ENCODE data around the gene FBLN1. TPM values are rescaled to one million over a fixed set of nuclear protein-coding genes. Genes with fewer than 3 reads are reported as not detected.
"Not testable (repeated sequence)": the region's sequence is repeated elsewhere in the genome, so short reads cannot be mapped to it uniquely, and the experiment has no call there.

FBLN1 gene
- total RNA-seq, 4 donors from 2014 or later, result 131 to 349 (median 293) TPM

GRCh38 chr22:45600790-45601730 is 98.4 kb downstream of the FBLN1 start:
- peak; percentile 65 for ATAC-seq (ENCODE audit: low FRiP score)

GRCh38 chr22:45602004-45602733 is 99.5 kb downstream of the FBLN1 start:
- TF ChIP-seq CTCF (IDR thresholded peaks at IDR 0.05), result no peak
- ATAC-seq (ENCODE audit: low FRiP score), result no peak
- DNase-seq (ENCODE audit: low spot score), result no peak

More at GRCh38 chr22:45600790-45601730, 98.4 kb downstream of the FBLN1 start:
- no peak for TF ChIP-seq CTCF (IDR thresholded peaks at IDR 0.05)
- no peak for DNase-seq (ENCODE audit: low spot score)

GRCh38 chr22:45602824-45603595 is 100.3 kb downstream of the FBLN1 start:
- ATAC-seq (ENCODE audit: low FRiP score), result no peak
- TF ChIP-seq CTCF (IDR thresholded peaks at IDR 0.05), result no peak
- DNase-seq (ENCODE audit: low spot score), result no peak

GRCh38 chr22:45603619-45604018 is 100.9 kb downstream of the FBLN1 start:
- ATAC-seq (ENCODE audit: low FRiP score) (no peak), DNase-seq (ENCODE audit: low spot score) (no peak)
- TF ChIP-seq CTCF (IDR thresholded peaks at IDR 0.05), result no peak

- ATAC-seq (ENCODE audit: low FRiP score); DNase-seq (ENCODE audit: low spot score): not testable (repeated sequence)
These were observed 105.4 kb downstream of the FBLN1 start for GRCh38 chr22:45608045-45608444.

GRCh38 chr22:45608763-45609180 is 106.1 kb downstream of the FBLN1 start:
- no peak for DNase-seq (ENCODE audit: low spot score)
- no peak for TF ChIP-seq CTCF (IDR thresholded peaks at IDR 0.05)
- ATAC-seq (ENCODE audit: low FRiP score), result no peak

GRCh38 chr22:45612451-45612901 is 109.8 kb downstream of the FBLN1 start:
- TF ChIP-seq CTCF (IDR thresholded peaks at IDR 0.05), result no peak
- DNase-seq (ENCODE audit: low spot score) (no peak), ATAC-seq (ENCODE audit: low FRiP score) (no peak)
